ENCODE measurements around the gene SLC52A3. TPM values are rescaled to one million over a fixed set of nuclear protein-coding genes. Genes with fewer than 3 reads are reported as not detected.

SLC52A3 gene
- total RNA-seq, 1 experiment from 2014 or later: 0.14 TPM

GRCh38 chr20:753136-753535 is 15.2 kb downstream of the SLC52A3 start:
- Mint-ChIP-seq H3K4me3 (ENCODE audit: unreplicated experiment) (no peak overlapping the region), H3K36me3 (ENCODE audit: insufficient read depth, unreplicated experiment) (no peaks in the 10 kb centered on the region), H3K9me3 (ENCODE audit: unreplicated experiment) (no peaks in the 10 kb centered on the region), H3K27me3 (ENCODE audit: insufficient read depth, unreplicated experiment) (peaks cover 44% of the 10 kb centered on the region), H3K27ac (ENCODE audit: low read depth, unreplicated experiment) (no peak overlapping the region), H3K4me1 (ENCODE audit: insufficient read depth, unreplicated experiment) (no peaks in the 10 kb centered on the region)
- no TSS peak for BruUV-seq (replicated peaks)
- CTCF ChIA-PET: interaction anchor here (1.4 to 1.9 kb wide), 3 partner anchors 14 to 192 kb away, joined by 4 to 11 read pairs (median 5); no protein-coding TSS in a partner anchor
- intact Hi-C loops (cut with micrococcal nuclease): no loop called here
- no peak for TF ChIP-seq CTCF (IDR thresholded peaks at IDR 0.05; ENCODE audit: unreplicated experiment)
- DNase-seq (ENCODE audit: unreplicated experiment): no peak
- POLR2A ChIA-PET: no interaction called here

- Mint-ChIP-seq H3K36me3 (ENCODE audit: insufficient read depth, unreplicated experiment) (no peaks in the 10 kb centered on the region), H3K27ac (ENCODE audit: low read depth, unreplicated experiment) (no peak overlapping the region), H3K4me1 (ENCODE audit: insufficient read depth, unreplicated experiment) (no peaks in the 10 kb centered on the region), H3K27me3 (ENCODE audit: insufficient read depth, unreplicated experiment) (peaks cover 45% of the 10 kb centered on the region), H3K4me3 (ENCODE audit: unreplicated experiment) (no peak overlapping the region), H3K9me3 (ENCODE audit: unreplicated experiment) (peaks cover 5% of the 10 kb centered on the region)
- no peak for TF ChIP-seq CTCF (IDR thresholded peaks at IDR 0.05; ENCODE audit: unreplicated experiment)
- no TSS peak for BruUV-seq (replicated peaks)
- intact Hi-C loops (cut with micrococcal nuclease): no loop called here
- ChIA-PET POLR2A (no interaction called here), CTCF (interaction anchor here (1.0 kb wide), 1 partner anchor 13 kb away, joined by 6 read pairs; no protein-coding TSS in a partner anchor)
- DNase-seq (ENCODE audit: unreplicated experiment): no peak
Measured at GRCh38 chr20:752291-752690, 16.0 kb downstream of the SLC52A3 start.

GRCh38 chr20:751761-752160 is 16.5 kb downstream of the SLC52A3 start:
- peaks cover 45% of the 10 kb centered on the region for H3K27me3 Mint-ChIP-seq (ENCODE audit: insufficient read depth, unreplicated experiment)
- TF ChIP-seq CTCF (IDR thresholded peaks at IDR 0.05; ENCODE audit: unreplicated experiment): no peak
- no peak overlapping the region for H3K27ac Mint-ChIP-seq (ENCODE audit: low read depth, unreplicated experiment)
- H3K4me3 Mint-ChIP-seq (ENCODE audit: unreplicated experiment): no peak overlapping the region
- intact Hi-C loops (cut with micrococcal nuclease): no loop called here
- no peaks in the 10 kb centered on the region for H3K4me1 Mint-ChIP-seq (ENCODE audit: insufficient read depth, unreplicated experiment)
- DNase-seq (ENCODE audit: unreplicated experiment): no peak
- BruUV-seq (replicated peaks): no TSS peak
- peaks cover 7% of the 10 kb centered on the region for H3K9me3 Mint-ChIP-seq (ENCODE audit: unreplicated experiment)
- H3K36me3 Mint-ChIP-seq (ENCODE audit: insufficient read depth, unreplicated experiment): no peaks in the 10 kb centered on the region
- ChIA-PET POLR2A (no interaction called here), CTCF (interaction anchor here (1.0 kb wide), 1 partner anchor 12 kb away, joined by 6 read pairs; no protein-coding TSS in a partner anchor)

- Mint-ChIP-seq H3K27ac (ENCODE audit: low read depth, unreplicated experiment) (no peak overlapping the region), H3K4me1 (ENCODE audit: insufficient read depth, unreplicated experiment) (no peaks in the 10 kb centered on the region), H3K4me3 (ENCODE audit: unreplicated experiment) (no peak overlapping the region), H3K9me3 (ENCODE audit: unreplicated experiment) (peaks cover 9% of the 10 kb centered on the region), H3K27me3 (ENCODE audit: insufficient read depth, unreplicated experiment) (peaks cover 36% of the 10 kb centered on the region), H3K36me3 (ENCODE audit: insufficient read depth, unreplicated experiment) (no peaks in the 10 kb centered on the region)
- no peak for DNase-seq (ENCODE audit: unreplicated experiment)
- BruUV-seq (replicated peaks): no TSS peak
- POLR2A ChIA-PET: no interaction called here
- CTCF ChIA-PET: interaction anchor here (0.8 to 2.9 kb wide), 2 partner anchors 11 to 140 kb away, joined by 3 to 24 read pairs; partner anchors contain the start of gene TCF15
- intact Hi-C loops (cut with micrococcal nuclease): no loop called here
- TF ChIP-seq CTCF (IDR thresholded peaks at IDR 0.05; ENCODE audit: unreplicated experiment): no peak
Measured at GRCh38 chr20:750801-751200, 17.5 kb downstream of the SLC52A3 start.

All from MCF 10A (cell line).